Testis (tissue), 2 donors: ENCODE data around the gene GABRA4.

Experiments
- CTCF ChIP-seq, 3 experiments: fragments of 450-650 bp in 2 of 3; fragments of 200-600 bp in 1 of 3; sonication (generic) in 1 of 3; IDR thresholded peaks; one replicate each; pipeline ENCODE4 v1.5.1; 2016 to 2019; ENCODE audit warnings: antibody characterized with exemption in 3 of 3, mild to moderate bottlenecking in 2 of 3, moderate library complexity in 1 of 3
- POLR2A ChIP-seq: fragments of 450-650 bp; IDR thresholded peaks from one replicate; pipeline ENCODE4 v1.6.1; 2017; ENCODE audit warnings: antibody characterized with exemption, mild to moderate bottlenecking, moderate library complexity

GRCh38 chr4:46986922-46987638, 6.3 kb downstream of the GABRA4 start:
- no peak for TF ChIP-seq POLR2A
- TF ChIP-seq CTCF (IDR thresholded peaks at IDR 0.05) = no peak
